CD8-positive, alpha-beta memory T cell (primary cell): Measurements from ENCODE around the gene TGFB3. TPM values are rescaled to one million over a fixed set of nuclear protein-coding genes. Genes with fewer than 3 reads are reported as not detected.

Experiments used
- CTCF ChIA-PET: fragments of 350-600 bp; sonication (Branson Sonifier 250); formaldehyde crosslinking; loops from one replicate; lab custom pipeline; 2021; ENCODE audit warnings: antibody characterized with exemption; lab: Charles Lee
- POLR2A ChIA-PET: fragments of 350-600 bp; sonication (Branson Sonifier 250); formaldehyde crosslinking; loops from one replicate; lab custom pipeline; 2021; ENCODE audit warnings: antibody characterized with exemption; lab: Charles Lee
- DNase-seq, 5 donors: peaks; one replicate each; pipeline versions ENCODE4 v3.0.0 to v3.0.0-alpha.2; 2020 to 2022; ENCODE audit warnings: mixed read lengths in 1 of 5
- H3K27ac ChIP-seq: one replicate; pipeline ENCODE4 v1.7.0; 2013; ENCODE audit warnings: low read depth, mild to moderate bottlenecking, low read length, moderate library complexity
- H3K27me3 ChIP-seq: 2 replicates; pipeline ENCODE4 v1.7.0; 2013; ENCODE audit warnings: low read length, mild to moderate bottlenecking; ENCODE audit not compliant: insufficient read depth, poor library complexity, severe bottlenecking
- H3K36me3 ChIP-seq: 2 replicates; pipeline ENCODE4 v1.7.0; 2013; ENCODE audit warnings: mild to moderate bottlenecking, low read length, moderate library complexity; ENCODE audit not compliant: insufficient read depth
- H3K4me1 ChIP-seq: 2 replicates; pipeline ENCODE4 v1.7.0; 2013; ENCODE audit warnings: mild to moderate bottlenecking, low read length, moderate library complexity; ENCODE audit not compliant: insufficient read depth
- H3K4me3 ChIP-seq: 2 replicates; pipeline ENCODE4 v1.7.0; 2013; ENCODE audit warnings: mild to moderate bottlenecking, low read length
- H3K9me3 ChIP-seq: 2 replicates; pipeline ENCODE4 v1.7.0; 2013; ENCODE audit warnings: mild to moderate bottlenecking, low read length
- H3K27ac Mint-ChIP-seq, 8 donors: one replicate each; pipeline ENCODE4 v1.8.0; 2020 to 2021; ENCODE audit warnings: mixed read lengths in 8 of 8, mild to moderate bottlenecking in 6 of 8, inconsistent platforms in 3 of 8, moderate library complexity in 3 of 8
- H3K27me3 Mint-ChIP-seq, 2 donors: one replicate each; pipeline ENCODE4 v1.8.0; 2020 to 2021; ENCODE audit warnings: mixed read lengths in 2 of 2, mild to moderate bottlenecking in 1 of 2, moderate library complexity in 1 of 2
- H3K36me3 Mint-ChIP-seq, 3 donors: one replicate each; pipeline ENCODE4 v1.8.0; 2020 to 2021; ENCODE audit warnings: mixed read lengths in 3 of 3, inconsistent platforms in 1 of 3, mild to moderate bottlenecking in 1 of 3
- H3K4me1 Mint-ChIP-seq, 3 donors: one replicate each; pipeline ENCODE4 v1.8.0; 2020 to 2021; ENCODE audit warnings: mixed read lengths in 3 of 3, inconsistent platforms in 1 of 3, mild to moderate bottlenecking in 1 of 3
- H3K4me3 Mint-ChIP-seq, 7 donors: one replicate each; pipeline ENCODE4 v1.8.0; 2020 to 2021; ENCODE audit warnings: mixed read lengths in 7 of 7, mild to moderate bottlenecking in 6 of 7, moderate library complexity in 4 of 7, inconsistent platforms in 2 of 7
- H3K9me3 Mint-ChIP-seq, 5 donors: one replicate each; pipeline ENCODE4 v1.8.0; 2020 to 2022; ENCODE audit warnings: mixed read lengths in 5 of 5, mild to moderate bottlenecking in 3 of 5, moderate library complexity in 2 of 5, inconsistent platforms in 1 of 5
- polyA plus RNA-seq: library from polyadenylated mRNA; unstranded; fragments of 300-500 nt; fragmentation: Illumina TruSeq; gene quantifications from one replicate; pipeline ENCODE4 v1.2.3, GENCODE V29; 2021
- total RNA-seq, 2 experiments: library from RNA; stranded (reverse); gene quantifications; one replicate each; pipeline ENCODE4 v1.2.3, GENCODE V29; 2021

The TGFB3 gene
- total and polyA plus RNA-seq, 3 experiments from 2014 or later: 0.32 to 2.8 (median 2.6) TPM

DNA sequence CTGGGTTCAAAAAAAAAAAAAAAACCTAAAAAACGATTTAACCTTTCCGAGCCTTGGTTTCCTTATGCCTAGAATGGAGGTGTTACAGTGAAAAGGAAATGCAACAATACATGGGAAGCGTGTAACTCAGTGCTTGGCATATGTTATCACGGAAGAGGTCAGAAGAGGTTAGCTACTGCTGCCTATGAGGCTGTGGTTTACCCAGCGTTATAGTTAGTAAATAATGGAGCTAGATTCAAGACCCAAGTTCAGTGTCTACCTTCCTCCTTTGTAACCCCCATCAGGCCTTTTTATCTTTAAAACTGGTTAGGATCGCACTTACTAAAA is 4.6 kb upstream of the TGFB3 start:
- Histone ChIP-seq H3K27ac (no peak overlapping the region), H3K9me3 (no peaks in the 10 kb centered on the region), H3K4me1 (peaks cover 12% of the 10 kb centered on the region), H3K36me3 (no peaks in the 10 kb centered on the region), H3K4me3 (peak overlapping the region; percentile 81), H3K27me3 (no peaks in the 10 kb centered on the region)
- peak overlapping the region; percentile 72 to 98 (median 90) for H3K27ac Mint-ChIP-seq
- peaks cover 0 to 5% of the 10 kb centered on the region in 2 donors for H3K27me3 Mint-ChIP-seq
- peak overlapping the region; percentile 86 to 96 (median 90) for H3K4me3 Mint-ChIP-seq
- no peaks in the 10 kb centered on the region for H3K9me3 Mint-ChIP-seq
- ChIA-PET CTCF (interaction anchor here (6.1 kb wide), 1 partner anchor 276 kb away, joined by 71 read pairs; no protein-coding TSS in a partner anchor), POLR2A (no interaction called here)
- H3K4me1 Mint-ChIP-seq: peaks cover 18 to 32% (median 29%) of the 10 kb centered on the region in 3 donors
- no peak for DNase-seq
- peaks cover 0 to 16% (median 5%) of the 10 kb centered on the region in 3 donors for H3K36me3 Mint-ChIP-seq

DNA sequence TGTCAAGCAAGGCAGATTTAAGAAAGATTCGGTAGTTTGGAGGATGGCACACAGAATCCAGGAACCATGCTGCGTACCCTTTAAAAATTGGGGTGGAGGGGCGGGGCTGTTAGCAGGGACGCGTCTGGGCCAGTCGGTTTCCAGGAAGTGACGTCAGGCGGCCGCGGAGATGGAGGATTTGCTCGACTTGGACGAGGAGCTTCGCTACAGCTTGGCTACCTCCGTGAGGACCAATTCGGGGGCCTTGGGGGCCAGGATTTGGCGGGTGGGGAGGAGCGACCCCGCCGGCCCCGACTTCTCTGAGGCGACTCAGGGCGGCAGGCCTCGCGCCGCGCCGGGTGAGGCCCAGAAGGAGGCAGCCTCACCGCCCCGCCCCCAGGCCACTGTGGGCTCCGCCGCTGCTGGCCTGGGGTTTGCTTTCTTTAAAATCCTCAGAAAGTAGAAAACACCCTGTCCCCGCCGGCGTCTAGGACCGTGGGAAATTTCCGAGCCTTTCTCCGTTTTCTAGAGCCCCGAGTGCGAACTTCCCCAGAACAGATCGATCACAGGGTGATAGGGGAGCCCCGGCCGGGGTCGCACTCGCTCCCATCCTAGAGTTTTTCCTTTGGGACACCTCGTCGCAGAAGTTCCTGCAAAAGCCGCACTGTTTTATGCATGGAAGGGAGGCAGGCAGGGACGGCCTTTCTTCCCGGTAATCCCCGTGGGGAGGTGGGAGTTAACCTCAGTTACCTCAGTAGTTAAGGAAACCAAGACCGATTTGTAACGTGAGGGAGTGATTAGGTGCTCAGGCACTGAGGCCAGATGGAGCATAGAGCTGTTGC is 4.0 kb upstream of the TGFB3 start, which contains the start of gene IFT43:
Gene IFT43 (plus strand): TSS at position 146 of the 821 bp plus-strand sequence. CDS start 24 bp downstream, at position 170.
- H3K4me1 Mint-ChIP-seq: peaks cover 23 to 37% (median 35%) of the 10 kb centered on the region in 3 donors
- Histone ChIP-seq H3K36me3 (no peaks in the 10 kb centered on the region), H3K27ac (peak within 1 kb of the TSS; percentile 81), H3K9me3 (no peaks in the 10 kb centered on the region), H3K4me3 (peak within 1 kb of the TSS; percentile 81), H3K27me3 (no peaks in the 10 kb centered on the region), H3K4me1 (peaks cover 12% of the 10 kb centered on the region)
- H3K27ac Mint-ChIP-seq: peak within 1 kb of the TSS; percentile 72 to 98 (median 93)
- no peaks in the 10 kb centered on the region for H3K9me3 Mint-ChIP-seq
- peaks cover 0 to 5% of the 10 kb centered on the region in 2 donors for H3K27me3 Mint-ChIP-seq
- peak within 1 kb of the TSS; percentile 86 to 96 (median 90) for H3K4me3 Mint-ChIP-seq
- ChIA-PET POLR2A (no interaction called here), CTCF (interaction anchor here (1.2 to 6.1 kb wide), 4 partner anchors 79 to 408 kb away, joined by 4 to 71 read pairs (median 6); no protein-coding TSS in a partner anchor)
- peak; percentile 87 to 95 (median 90) for DNase-seq
- peaks cover 0 to 16% (median 5%) of the 10 kb centered on the region in 3 donors for H3K36me3 Mint-ChIP-seq

DNA sequence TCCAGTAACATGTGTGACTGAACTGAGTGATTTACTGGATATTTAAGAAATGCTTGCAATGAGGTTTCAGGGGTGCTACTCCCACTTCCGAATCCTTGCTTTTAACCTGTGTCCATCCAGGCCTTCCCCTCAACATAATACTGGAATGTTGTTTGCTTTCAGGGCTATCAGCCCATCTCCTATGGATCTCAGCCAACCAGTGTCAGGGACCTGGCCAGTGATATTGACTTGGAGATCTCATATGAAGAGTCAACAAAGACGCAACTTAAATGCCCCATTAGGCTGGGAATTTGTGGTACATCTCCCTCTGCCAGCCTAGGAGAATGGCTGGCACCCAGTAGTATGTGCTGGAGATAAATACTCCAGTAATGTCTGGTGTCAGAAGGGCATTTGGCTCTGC is 2.9 kb upstream of the TGFB3 start:
- Mint-ChIP-seq H3K4me1 (peaks cover 30 to 49% (median 42%) of the 10 kb centered on the region in 3 donors), H3K36me3 (peaks cover 0 to 8% (median 0%) of the 10 kb centered on the region in 3 donors), H3K4me3 (peak overlapping the region; percentile 11 to 95 (median 59)), H3K9me3 (no peaks in the 10 kb centered on the region), H3K27me3 (peaks cover 0 to 5% of the 10 kb centered on the region in 2 donors), H3K27ac (peak overlapping the region; percentile 25 to 96 (median 92))
- CTCF ChIA-PET: interaction anchor here (1.6 to 6.1 kb wide), 3 partner anchors 78 to 407 kb away, joined by 6 to 71 read pairs (median 7); no protein-coding TSS in a partner anchor
- Histone ChIP-seq H3K36me3 (no peaks in the 10 kb centered on the region), H3K27ac (no peak overlapping the region), H3K4me1 (peaks cover 16% of the 10 kb centered on the region), H3K4me3 (no peak overlapping the region), H3K9me3 (no peaks in the 10 kb centered on the region), H3K27me3 (no peaks in the 10 kb centered on the region)
- DNase-seq: no peak
- POLR2A ChIA-PET: no interaction called here

DNA sequence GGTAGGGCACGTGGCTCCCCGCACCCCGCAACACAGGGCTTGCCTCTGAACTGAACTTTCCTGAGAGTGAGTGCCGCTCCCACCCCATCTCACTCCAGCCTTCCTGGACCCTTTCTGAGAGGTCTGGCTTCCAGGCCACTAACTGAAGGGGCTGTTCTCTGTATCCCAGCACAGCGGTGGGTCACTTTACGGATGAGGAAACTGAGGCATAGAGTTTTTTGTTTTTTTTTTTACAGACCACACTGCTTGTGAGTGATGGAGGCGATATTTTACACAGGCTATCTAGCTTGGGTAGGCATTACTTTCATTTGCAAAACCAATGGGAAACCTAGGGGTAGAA is 1.2 kb upstream of the TGFB3 start:
- POLR2A ChIA-PET: interaction anchor here (0.7 to 2.1 kb wide), 4 partner anchors 77 to 405 kb away, joined by 3 to 9 read pairs (median 6); partner anchors contain the start of genes ERG28 and TTLL5
- peaks cover 0 to 5% of the 10 kb centered on the region in 2 donors for H3K27me3 Mint-ChIP-seq
- Histone ChIP-seq H3K4me3 (peak overlapping the region; percentile 27), H3K27ac (no peak overlapping the region), H3K27me3 (no peaks in the 10 kb centered on the region), H3K9me3 (no peaks in the 10 kb centered on the region), H3K4me1 (peaks cover 26% of the 10 kb centered on the region), H3K36me3 (no peaks in the 10 kb centered on the region)
- H3K9me3 Mint-ChIP-seq: no peaks in the 10 kb centered on the region
- no peak for DNase-seq
- peak overlapping the region in 6 of 8 donors; percentile 54 to 83 (median 74) for H3K27ac Mint-ChIP-seq
- H3K36me3 Mint-ChIP-seq: peaks cover 0 to 2% (median 0%) of the 10 kb centered on the region in 3 donors
- peaks cover 42 to 65% (median 55%) of the 10 kb centered on the region in 3 donors for H3K4me1 Mint-ChIP-seq
- H3K4me3 Mint-ChIP-seq: peak overlapping the region; percentile 75 to 95 (median 83)
- CTCF ChIA-PET: interaction anchor here (0.6 to 6.6 kb wide), 23 partner anchors 10 to 410 kb away, joined by 3 to 81 read pairs (median 4); no protein-coding TSS in a partner anchor

DNA sequence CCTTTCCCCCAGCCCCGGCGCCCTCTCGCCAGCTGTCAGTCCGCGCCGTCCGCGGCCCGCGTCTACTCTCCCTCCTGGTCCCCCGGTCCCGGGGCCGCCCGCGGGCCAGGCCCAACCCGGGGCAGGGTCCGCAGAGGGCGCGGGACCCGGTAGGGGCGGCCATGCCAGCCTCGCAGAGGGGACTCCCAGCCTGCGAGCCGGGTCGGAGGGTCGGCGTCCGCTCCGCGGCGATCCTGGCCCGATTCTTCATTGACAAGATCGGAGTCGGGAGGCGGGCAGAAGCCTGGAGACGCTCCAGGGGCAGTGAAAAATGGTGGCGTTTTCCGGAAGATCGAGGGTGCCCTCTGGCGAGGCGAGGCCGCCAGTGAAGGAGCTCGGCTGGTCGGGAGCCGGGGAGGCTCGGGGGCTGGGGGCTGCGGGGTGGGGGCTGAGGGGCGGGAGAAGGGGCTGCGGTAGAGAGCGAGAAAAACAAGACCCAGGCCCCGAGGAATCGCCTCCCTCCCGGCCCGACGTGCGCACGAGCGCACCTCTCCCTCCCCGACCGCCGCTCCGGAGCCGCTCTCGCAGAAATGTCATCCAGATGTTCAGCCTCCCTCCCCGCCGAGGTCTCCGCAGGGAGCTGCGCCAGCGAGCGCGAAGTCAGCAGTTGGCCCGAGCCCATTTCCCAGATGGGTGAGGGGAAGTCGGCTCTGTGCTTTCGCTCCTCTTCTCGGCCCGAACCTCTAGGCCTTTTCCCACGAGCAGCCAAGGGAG is 647 bp upstream of the TGFB3 start:
- H3K4me1 Mint-ChIP-seq: peaks cover 42 to 67% (median 55%) of the 10 kb centered on the region in 3 donors
- H3K4me1 ChIP-seq: peaks cover 26% of the 10 kb centered on the region
- H3K36me3 Mint-ChIP-seq: peaks cover 0 to 2% (median 0%) of the 10 kb centered on the region in 3 donors

DNA sequence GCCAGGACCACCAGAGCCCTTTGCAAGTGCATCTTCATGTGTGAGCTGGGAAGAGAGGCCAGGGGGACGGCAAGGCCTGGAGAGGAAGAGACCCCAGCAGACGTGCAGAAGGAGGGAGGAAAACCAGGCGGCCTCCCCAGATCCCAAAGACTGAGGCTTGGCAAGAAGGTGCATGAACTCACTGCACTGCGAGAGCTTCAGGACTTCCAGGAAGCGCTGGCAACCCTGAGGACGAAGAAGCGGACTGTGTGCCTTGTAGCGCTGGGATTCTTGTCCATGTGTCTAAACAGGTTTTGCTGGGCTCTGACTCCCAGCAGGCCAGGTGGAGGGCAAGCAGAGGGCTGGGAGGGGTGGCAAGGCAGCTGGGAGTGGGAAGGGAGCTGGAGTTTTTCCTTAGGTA is 939 bp downstream of the TGFB3 start:
- no peak for DNase-seq
- peaks cover 36 to 57% (median 45%) of the 10 kb centered on the region in 3 donors for H3K4me1 Mint-ChIP-seq
- no peaks in the 10 kb centered on the region for H3K36me3 ChIP-seq
- no peaks in the 10 kb centered on the region for H3K9me3 Mint-ChIP-seq
- peaks cover 0 to 5% of the 10 kb centered on the region in 2 donors for H3K27me3 Mint-ChIP-seq
- H3K27ac ChIP-seq: no peak overlapping the region
- H3K36me3 Mint-ChIP-seq: peaks cover 0 to 2% (median 0%) of the 10 kb centered on the region in 3 donors
- no peaks in the 10 kb centered on the region for H3K27me3 ChIP-seq
- no peaks in the 10 kb centered on the region for H3K9me3 ChIP-seq
- H3K4me3 Mint-ChIP-seq: peak overlapping the region; percentile 64 to 95 (median 85)
- H3K4me1 ChIP-seq: peaks cover 19% of the 10 kb centered on the region
- POLR2A ChIA-PET: no interaction called here
- no peak overlapping the region for H3K4me3 ChIP-seq
- CTCF ChIA-PET: interaction anchor here (1.0 to 6.6 kb wide), 3 partner anchors 74 to 403 kb away, joined by 3 to 81 read pairs (median 71); no protein-coding TSS in a partner anchor
- peak overlapping the region in 7 of 8 donors; percentile 35 to 95 (median 77) for H3K27ac Mint-ChIP-seq

More for the DNA sequence above, 647 bp upstream of the TGFB3 start:
- Histone ChIP-seq H3K27ac (peak overlapping the region; percentile 65), H3K27me3 (no peaks in the 10 kb centered on the region), H3K36me3 (no peaks in the 10 kb centered on the region), H3K4me3 (peak overlapping the region; percentile 67), H3K9me3 (no peaks in the 10 kb centered on the region)
- Mint-ChIP-seq H3K27me3 (peaks cover 0 to 5% of the 10 kb centered on the region in 2 donors), H3K9me3 (no peaks in the 10 kb centered on the region), H3K27ac (peak overlapping the region; percentile 77 to 97 (median 87)), H3K4me3 (peak overlapping the region; percentile 83 to 95 (median 86))
- CTCF ChIA-PET: interaction anchor here (0.6 to 6.6 kb wide), 26 partner anchors 10 to 409 kb away, joined by 3 to 81 read pairs (median 3); partner anchors contain the start of gene TTLL5
- POLR2A ChIA-PET: interaction anchor here (0.6 to 2.1 kb wide), 6 partner anchors 41 to 1898 kb away, joined by 3 to 9 read pairs (median 5); partner anchors contain the start of genes ALDH6A1, ERG28 and TTLL5
- peak; percentile 66 to 85 (median 75) for DNase-seq
